H9 (cell line): Measurements from ENCODE around the gene CAMTA1. TPM values are rescaled to one million over a fixed set of nuclear protein-coding genes. Genes with fewer than 3 reads are reported as not detected.

Source experiments
- DNase-seq: peaks from one replicate; pipeline ENCODE4 v3.0.0-alpha.2; 2017
- H2AFZ ChIP-seq: one replicate; pipeline ENCODE4 v1.6.1; 2013; ENCODE audit warnings: mild to moderate bottlenecking, low read length, control low read depth, moderate library complexity
- H2AK5ac ChIP-seq: 2 replicates; pipeline ENCODE4 v1.6.1; 2013; ENCODE audit warnings: low read length, control low read depth, mixed read lengths; ENCODE audit not compliant: insufficient read length
- H2BK120ac ChIP-seq: one replicate; pipeline ENCODE4 v1.6.1; 2013; ENCODE audit warnings: low read depth, mild to moderate bottlenecking, low read length, control low read depth, inconsistent platforms; ENCODE audit not compliant: poor library complexity, severe bottlenecking
- H2BK12ac ChIP-seq: 2 replicates; pipeline ENCODE4 v1.6.1; 2013; ENCODE audit warnings: low read length, control low read depth, mixed read lengths, low read depth; ENCODE audit not compliant: insufficient read length
- H2BK15ac ChIP-seq: 2 replicates; pipeline ENCODE4 v1.6.1; 2013; ENCODE audit warnings: low read depth, low read length, control low read depth
- H2BK20ac ChIP-seq: one replicate; pipeline ENCODE4 v1.6.1; 2013; ENCODE audit warnings: low read depth, mild to moderate bottlenecking, low read length, control low read depth, inconsistent platforms; ENCODE audit not compliant: poor library complexity, severe bottlenecking
- H2BK5ac ChIP-seq: 2 replicates; pipeline ENCODE4 v1.6.1; 2013; ENCODE audit warnings: low read length, control low read depth, mixed read lengths; ENCODE audit not compliant: insufficient read length
- H3K14ac ChIP-seq: 2 replicates; pipeline ENCODE4 v1.6.1; 2013; ENCODE audit warnings: low read length, control low read depth; ENCODE audit not compliant: insufficient read depth
- H3K18ac ChIP-seq: 2 replicates; pipeline ENCODE4 v1.6.1; 2013; ENCODE audit warnings: low read depth, mild to moderate bottlenecking, mixed read lengths, low read length, control low read depth; ENCODE audit not compliant: insufficient read length
- H3K23ac ChIP-seq: 2 replicates; pipeline ENCODE4 v1.6.1; 2013; ENCODE audit warnings: low read length, control low read depth, mixed read lengths, low read depth; ENCODE audit not compliant: insufficient read length
- H3K23me2 ChIP-seq: 2 replicates; pipeline ENCODE4 v1.6.1; 2013; ENCODE audit warnings: low read depth, mild to moderate bottlenecking, mixed read lengths, low read length, control low read depth; ENCODE audit not compliant: insufficient read length, poor library complexity, severe bottlenecking
- H3K27ac ChIP-seq: 2 replicates; pipeline ENCODE4 v1.5.1; 2013; ENCODE audit warnings: low read length, control low read depth, mixed read lengths, low read depth; ENCODE audit not compliant: insufficient read length
- H3K27me3 ChIP-seq: 2 replicates; pipeline ENCODE4 v1.6.1; 2013; ENCODE audit warnings: low read length, control low read depth, inconsistent platforms; ENCODE audit not compliant: insufficient read depth
- H3K4ac ChIP-seq: 2 replicates; pipeline ENCODE4 v1.6.1; 2013; ENCODE audit warnings: low read depth, mild to moderate bottlenecking, control low read depth, inconsistent platforms, low read length, moderate library complexity
- H3K4me1 ChIP-seq: 2 replicates; pipeline ENCODE4 v1.6.1; 2013; ENCODE audit warnings: low read length, control low read depth, inconsistent platforms; ENCODE audit not compliant: insufficient read depth
- H3K4me2 ChIP-seq: 2 replicates; pipeline ENCODE4 v1.6.1; 2013; ENCODE audit warnings: low read length, control low read depth, mixed read lengths; ENCODE audit not compliant: insufficient read length, insufficient read depth
- H3K56ac ChIP-seq: 2 replicates; pipeline ENCODE4 v1.6.1; 2013; ENCODE audit warnings: low read depth, mild to moderate bottlenecking, mixed read lengths, low read length, control low read depth; ENCODE audit not compliant: insufficient read length
- H3K79me1 ChIP-seq: 2 replicates; pipeline ENCODE4 v1.6.1; 2013; ENCODE audit warnings: low read depth, mild to moderate bottlenecking, moderate library complexity, low read length, control low read depth, inconsistent platforms; ENCODE audit not compliant: insufficient read depth, poor library complexity, severe bottlenecking
- H3K79me2 ChIP-seq: 2 replicates; pipeline ENCODE4 v1.6.1; 2013; ENCODE audit warnings: low read length, control low read depth, inconsistent platforms; ENCODE audit not compliant: insufficient read depth
- H3K9ac ChIP-seq: 2 replicates; pipeline ENCODE4 v1.6.1; 2013; ENCODE audit warnings: low read length, control low read depth, mixed read lengths; ENCODE audit not compliant: insufficient read length; ENCODE audit errors: extremely low read depth
- H3K9me3 ChIP-seq: one replicate; pipeline ENCODE4 v1.6.1; 2013; ENCODE audit warnings: low read depth, low read length, inconsistent platforms; ENCODE audit not compliant: control insufficient read depth
- H3T11ph ChIP-seq: one replicate; pipeline ENCODE4 v1.6.1; 2013; ENCODE audit warnings: mild to moderate bottlenecking, low read length, control low read depth, inconsistent platforms
- H4K20me1 ChIP-seq: one replicate; pipeline ENCODE4 v1.6.1; 2013; ENCODE audit not compliant: control insufficient read depth, insufficient read length, insufficient read depth
- H4K5ac ChIP-seq: 2 replicates; pipeline ENCODE4 v1.6.1; 2013; ENCODE audit warnings: low read depth, mild to moderate bottlenecking, mixed read lengths, low read length, control low read depth; ENCODE audit not compliant: insufficient read length
- H4K8ac ChIP-seq: replicated peaks from 2 replicates; pipeline ENCODE4 v1.6.1; 2013; ENCODE audit warnings: low read length, control low read depth, mixed read lengths, low read depth; ENCODE audit not compliant: insufficient read length
- H4K91ac ChIP-seq: 2 replicates; pipeline ENCODE4 v1.6.1; 2013; ENCODE audit warnings: low read depth, mild to moderate bottlenecking, moderate library complexity, mixed read lengths, low read length, control low read depth; ENCODE audit not compliant: insufficient read length
- H3K27ac Mint-ChIP-seq, 3 experiments: 2 replicates in 2 of 3; 3 replicates in 1 of 3; pipeline ENCODE4 v1.8.0; 2020 to 2021; ENCODE audit warnings: mixed read lengths in 3 of 3, mild to moderate bottlenecking in 1 of 3, moderate library complexity in 1 of 3
- H3K27me3 Mint-ChIP-seq: 2 replicates; pipeline ENCODE4 v1.8.0; 2021; ENCODE audit warnings: low read depth, mild to moderate bottlenecking, moderate library complexity, mixed read lengths
- H3K36me3 Mint-ChIP-seq, 3 experiments: 2 replicates in 2 of 3; 3 replicates in 1 of 3; pipeline ENCODE4 v1.8.0; 2020 to 2021; ENCODE audit warnings: low read depth in 3 of 3, mixed read lengths in 3 of 3; ENCODE audit not compliant: insufficient read depth in 1 of 3
- H3K4me1 Mint-ChIP-seq, 2 experiments: 2 replicates each; pipeline ENCODE4 v1.8.0; 2020; ENCODE audit warnings: mixed read lengths in 2 of 2
- H3K4me3 Mint-ChIP-seq, 2 experiments: 2 replicates in 1 of 2; 3 replicates in 1 of 2; pipeline ENCODE4 v1.8.0; 2020 to 2021; ENCODE audit warnings: mild to moderate bottlenecking in 2 of 2, mixed read lengths in 2 of 2, moderate library complexity in 1 of 2
- H3K9me3 Mint-ChIP-seq, 2 experiments: 2 replicates in 1 of 2; 3 replicates in 1 of 2; pipeline ENCODE4 v1.8.0; 2020; ENCODE audit warnings: mild to moderate bottlenecking in 2 of 2, mixed read lengths in 2 of 2, moderate library complexity in 1 of 2
- WGBS: extraction: QIAGEN DNeasy Blood & Tissue Kit; methylation state at CpG from one replicate; pipeline ENCODE4 v1.1.7; 2013; ENCODE audit warnings: missing lambda C conversion rate, low lambda C conversion rate, mixed read lengths; ENCODE audit not compliant: insufficient read length; ENCODE audit errors: extremely low coverage; 5-methylcytosine and 5-hydroxymethylcytosine counted together
- total RNA-seq: library from RNA; stranded (reverse); gene quantifications from 2 replicates; pipeline ENCODE4 v1.2.1, GENCODE V29; 2021
- TF ChIP-seq, protein P1 (sequence below): fragments of 200-600 bp; sonication (generic); conservative IDR thresholded peaks from 3 replicates; pipeline ENCODE4 v1.8.0; 2021; ENCODE audit warnings: antibody characterized with exemption, mild to moderate bottlenecking

The CAMTA1 gene
- total RNA-seq, 1 experiment from 2014 or later, result 115 TPM

DNA sequence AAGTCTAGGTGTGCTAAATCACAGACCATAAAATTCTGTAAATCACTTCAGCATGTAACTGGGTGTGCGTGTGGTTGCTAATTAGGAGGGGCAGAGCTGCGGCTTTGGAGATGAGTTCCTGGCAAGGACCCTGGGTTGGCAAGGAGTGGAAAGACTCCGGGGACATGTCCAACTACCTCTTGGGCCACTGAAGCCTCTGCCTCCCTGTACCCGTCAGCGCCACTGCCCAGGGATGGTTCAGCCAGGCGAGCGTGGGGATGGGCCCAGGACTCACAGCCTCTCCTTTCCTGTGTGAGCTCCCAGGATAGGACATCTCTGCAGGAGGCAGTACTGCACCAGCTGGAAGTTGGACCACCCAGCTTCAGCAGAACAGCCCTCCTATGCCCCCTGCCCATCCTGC lies 599.4 kb downstream of the CAMTA1 start:
- H3K27ac Mint-ChIP-seq, result no peak overlapping the region
- Histone ChIP-seq H3K23ac (no peak overlapping the region), H3K9me3 (no peaks in the 10 kb centered on the region), H3K4me1 (no peaks in the 10 kb centered on the region; the same call in 1 of the 2 replicates), H2AFZ (no peak overlapping the region), H3K27me3 (no peaks in the 10 kb centered on the region), H4K91ac (no peak overlapping the region), H4K8ac (no peak overlapping the region), H3T11ph (no peak overlapping the region), H2AK5ac (no peak overlapping the region), H2BK12ac (no peak overlapping the region), H3K4me2 (no peak overlapping the region), H2BK5ac (no peak overlapping the region), H2BK15ac (no peak overlapping the region), H3K18ac (no peak overlapping the region), H3K79me1 (no peaks in the 10 kb centered on the region), H3K56ac (no peak overlapping the region), H3K14ac (no peak overlapping the region), H2BK120ac (no peak overlapping the region), H3K27ac (no peak overlapping the region), H3K23me2 (no peaks in the 10 kb centered on the region), H3K79me2 (no peaks in the 10 kb centered on the region), H4K20me1 (no peaks in the 10 kb centered on the region), H2BK20ac (no peak overlapping the region), H4K5ac (no peak overlapping the region), H3K4ac (no peak overlapping the region), H3K9ac (no peak overlapping the region)
- H3K36me3 Mint-ChIP-seq, result no peaks in the 10 kb centered on the region
- WGBS, result no CpG with 5 or more reads among the region's 7 CpGs
- H3K4me1 Mint-ChIP-seq, result peaks cover 23 to 40% of the 10 kb centered on the region in 2 experiments
- no peaks in the 10 kb centered on the region; the same call in 1 of the 2 replicates for H3K27me3 Mint-ChIP-seq
- no peaks in the 10 kb centered on the region for H3K9me3 Mint-ChIP-seq
- no peak overlapping the region for H3K4me3 Mint-ChIP-seq
- TF ChIP-seq, protein P1, sequence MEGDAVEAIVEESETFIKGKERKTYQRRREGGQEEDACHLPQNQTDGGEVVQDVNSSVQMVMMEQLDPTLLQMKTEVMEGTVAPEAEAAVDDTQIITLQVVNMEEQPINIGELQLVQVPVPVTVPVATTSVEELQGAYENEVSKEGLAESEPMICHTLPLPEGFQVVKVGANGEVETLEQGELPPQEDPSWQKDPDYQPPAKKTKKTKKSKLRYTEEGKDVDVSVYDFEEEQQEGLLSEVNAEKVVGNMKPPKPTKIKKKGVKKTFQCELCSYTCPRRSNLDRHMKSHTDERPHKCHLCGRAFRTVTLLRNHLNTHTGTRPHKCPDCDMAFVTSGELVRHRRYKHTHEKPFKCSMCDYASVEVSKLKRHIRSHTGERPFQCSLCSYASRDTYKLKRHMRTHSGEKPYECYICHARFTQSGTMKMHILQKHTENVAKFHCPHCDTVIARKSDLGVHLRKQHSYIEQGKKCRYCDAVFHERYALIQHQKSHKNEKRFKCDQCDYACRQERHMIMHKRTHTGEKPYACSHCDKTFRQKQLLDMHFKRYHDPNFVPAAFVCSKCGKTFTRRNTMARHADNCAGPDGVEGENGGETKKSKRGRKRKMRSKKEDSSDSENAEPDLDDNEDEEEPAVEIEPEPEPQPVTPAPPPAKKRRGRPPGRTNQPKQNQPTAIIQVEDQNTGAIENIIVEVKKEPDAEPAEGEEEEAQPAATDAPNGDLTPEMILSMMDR, result no peak
- peak; percentile 12 for DNase-seq
